Vagina (tissue), 2 donors: ENCODE measurements around the gene WDR17. TPM values are rescaled to one million over a fixed set of nuclear protein-coding genes. Genes with fewer than 3 reads are reported as not detected.

Source experiments
- DNase-seq, 2 donors: peaks; one replicate each; pipeline ENCODE4 v3.0.0-alpha.2; 2017; ENCODE audit errors: extremely low spot score in 2 of 2
- H3K27ac ChIP-seq: fragments of 200-600 bp; sonication (generic); one replicate; pipeline ENCODE4 v1.5.1; 2019
- H3K27me3 ChIP-seq: fragments of 200-600 bp; sonication (generic); one replicate; pipeline ENCODE4 v1.5.1; 2019
- H3K36me3 ChIP-seq, 2 donors: fragments of 200-600 bp; sonication (generic); one replicate each; pipeline ENCODE4 v1.5.1; 2017 to 2019
- H3K4me1 ChIP-seq: fragments of 200-600 bp; sonication (generic); one replicate; pipeline ENCODE4 v1.5.1; 2019
- H3K4me3 ChIP-seq, 2 donors: fragments of 200-600 bp; sonication (generic); 1 replicate in 1 of 2; 2 replicates in 1 of 2; pipeline ENCODE4 v1.5.1; 2016 to 2019
- H3K9me3 ChIP-seq: fragments of 200-600 bp; sonication (generic); one replicate; pipeline ENCODE4 v1.5.1; 2019
- CTCF ChIP-seq, 3 experiments: fragments of 450-650 bp in 2 of 3; fragments of 200-600 bp in 1 of 3; sonication (generic) in 1 of 3; IDR thresholded peaks; one replicate each; pipeline ENCODE4 v1.5.1; 2017 to 2019; ENCODE audit warnings: antibody characterized with exemption in 3 of 3, mild to moderate bottlenecking in 2 of 3, moderate library complexity in 2 of 3
- POLR2A ChIP-seq, 2 donors: fragments of 450-650 bp; IDR thresholded peaks; one replicate each; pipeline ENCODE4 v1.6.1; 2017; ENCODE audit warnings: antibody characterized with exemption in 2 of 2, mild to moderate bottlenecking in 2 of 2, moderate library complexity in 2 of 2
- POLR2AphosphoS5 ChIP-seq, 2 donors: sonication (generic); formaldehyde crosslinking; IDR thresholded peaks; one replicate each; pipeline ENCODE4 v1.9.0; 2017; ENCODE audit warnings: antibody characterized with exemption in 2 of 2, mild to moderate bottlenecking in 2 of 2, low read depth in 1 of 2; ENCODE audit not compliant: insufficient read depth in 1 of 2
- intact Hi-C: fragments of 100-400 bp; cut with DNase I; formaldehyde crosslinking; loops from one replicate; pipeline ENCODE4 v1.15.1; 2023
- total RNA-seq: library from RNA; depleted of rRNA; stranded (reverse); fragments of >200 nt; gene quantifications from one replicate; pipeline ENCODE4 v1.2.3, GENCODE V29; 2016

Gene WDR17
- total RNA-seq, 1 donor from 2014 or later, result 2.0 TPM

GRCh38 chr4:176186671-176187395, 121.2 kb downstream of the WDR17 start:
- Histone ChIP-seq H3K4me3 (no peak overlapping the region), H3K27ac (peak overlapping the region; percentile 33), H3K4me1 (peaks cover 7% of the 10 kb centered on the region), H3K27me3 (no peaks in the 10 kb centered on the region), H3K36me3 (no peaks in the 10 kb centered on the region), H3K9me3 (no peaks in the 10 kb centered on the region)
- no peak for DNase-seq
- intact Hi-C loops, result loop anchor here (2.0 kb wide), 1 partner anchor 50 kb away; no protein-coding TSS in a partner anchor
- TF ChIP-seq POLR2AphosphoS5 (IDR thresholded peaks at IDR 0.05; ENCODE audit: insufficient read depth in 1 of 2, low read depth in 1 of 2) (peak in 1 of 2 donors; percentile 11), POLR2A (IDR thresholded peaks at IDR 0.05) (no peak)

DNA sequence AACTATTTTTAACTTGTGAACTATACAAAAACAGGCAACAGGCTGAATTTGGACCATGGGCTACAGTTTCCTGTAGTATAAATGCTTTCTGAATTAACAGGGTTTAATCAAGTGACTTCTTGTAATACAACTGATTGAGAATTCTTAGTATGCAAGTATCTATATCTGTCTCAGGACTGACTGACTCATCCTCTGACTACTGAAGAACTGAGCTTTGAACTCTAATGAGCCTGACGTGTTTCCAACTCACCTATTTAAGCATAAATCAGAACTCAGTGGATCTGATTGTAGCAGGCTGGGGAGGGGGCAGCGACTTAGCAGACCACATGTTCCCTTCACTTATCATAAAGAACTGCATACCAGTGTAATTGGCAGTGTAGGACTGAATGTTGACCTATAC, 122.0 kb downstream of the WDR17 start:
- no peaks in the 10 kb centered on the region for H3K27me3 ChIP-seq
- H3K4me3 ChIP-seq, result no peak overlapping the region
- H3K9me3 ChIP-seq, result no peaks in the 10 kb centered on the region
- intact Hi-C loops, result loop anchor here (2.0 kb wide), 1 partner anchor 49 kb away; no protein-coding TSS in a partner anchor
- H3K36me3 ChIP-seq, result no peaks in the 10 kb centered on the region
- peak overlapping the region; percentile 33 for H3K27ac ChIP-seq
- no peak for DNase-seq
- TF ChIP-seq POLR2AphosphoS5 (IDR thresholded peaks at IDR 0.05; ENCODE audit: insufficient read depth in 1 of 2, low read depth in 1 of 2) (no peak), CTCF (IDR thresholded peaks at IDR 0.05) (no peak), POLR2A (IDR thresholded peaks at IDR 0.05) (no peak)
- H3K4me1 ChIP-seq, result peaks cover 7% of the 10 kb centered on the region

DNA sequence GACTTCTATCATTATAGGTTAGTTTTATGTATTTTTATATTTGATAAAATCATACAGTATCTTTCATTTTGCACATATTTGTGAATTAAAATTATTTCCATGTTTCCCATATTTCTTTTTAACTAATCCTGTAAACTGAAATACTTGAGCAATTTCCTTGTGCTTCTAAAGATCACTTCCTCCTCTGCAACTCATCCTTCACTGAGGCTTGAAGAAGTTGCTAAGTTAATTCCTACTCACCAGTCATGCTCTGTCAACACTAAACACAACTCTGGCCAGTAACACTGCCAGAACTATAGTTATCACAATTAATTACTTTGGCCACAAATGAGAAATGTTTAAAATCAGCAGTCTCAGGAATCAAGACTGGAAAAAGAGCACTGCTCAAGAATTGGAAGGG, 123.0 kb downstream of the WDR17 start:
- no peak for DNase-seq
- no peak for TF ChIP-seq CTCF (IDR thresholded peaks at IDR 0.05)
- no peak for TF ChIP-seq POLR2AphosphoS5 (IDR thresholded peaks at IDR 0.05; ENCODE audit: insufficient read depth in 1 of 2, low read depth in 1 of 2)
- no peak for TF ChIP-seq POLR2A (IDR thresholded peaks at IDR 0.05)
- Histone ChIP-seq H3K4me1 (peaks cover 7% of the 10 kb centered on the region), H3K9me3 (no peaks in the 10 kb centered on the region), H3K4me3 (no peak overlapping the region), H3K36me3 (no peaks in the 10 kb centered on the region), H3K27ac (no peak overlapping the region), H3K27me3 (no peaks in the 10 kb centered on the region)
- intact Hi-C loops, result no loop called here

GRCh38 chr4:176189891-176190795, 124.5 kb downstream of the WDR17 start:
- intact Hi-C loops, result no loop called here
- peaks cover 7% of the 10 kb centered on the region for H3K4me1 ChIP-seq
- no peak overlapping the region for H3K27ac ChIP-seq

More at GRCh38 chr4:176189891-176190795, 124.5 kb downstream of the WDR17 start:
- Histone ChIP-seq H3K27me3 (no peaks in the 10 kb centered on the region), H3K4me3 (no peak overlapping the region), H3K9me3 (no peaks in the 10 kb centered on the region), H3K36me3 (no peaks in the 10 kb centered on the region)
- no peak for DNase-seq
- no peak for TF ChIP-seq POLR2AphosphoS5 (IDR thresholded peaks at IDR 0.05; ENCODE audit: insufficient read depth in 1 of 2, low read depth in 1 of 2)
- no peak for TF ChIP-seq POLR2A (IDR thresholded peaks at IDR 0.05)
- TF ChIP-seq CTCF (IDR thresholded peaks at IDR 0.05), result no peak
